ENCODE measurements around the gene DNAJC4.

DNAJC4 gene

DNA sequence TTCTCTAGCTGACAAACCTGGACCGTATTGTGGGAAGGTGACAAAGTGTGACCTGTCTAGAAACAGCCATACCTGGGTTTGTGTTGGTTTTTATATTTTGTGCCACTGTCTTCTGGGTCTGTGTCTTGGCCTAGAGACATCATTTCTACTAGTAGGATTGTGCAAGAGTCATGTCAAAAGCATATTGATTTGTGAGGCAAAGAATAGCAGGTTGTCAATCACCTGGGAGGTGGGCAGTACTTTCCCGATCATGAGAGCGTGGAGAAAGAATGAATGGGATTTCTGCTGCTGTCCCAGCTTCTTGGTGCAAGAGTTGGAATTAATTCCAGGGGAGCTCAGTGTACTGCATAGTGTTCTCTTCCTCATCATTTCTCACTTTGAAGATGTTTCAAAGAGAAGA, 28.8 kb upstream of the DNAJC4 start:
- H3K4me3 ChIP-seq (ENCODE audit: low read length) = no peak overlapping the region
- H3K9ac ChIP-seq (ENCODE audit: low read depth, low read length) = no peak overlapping the region
- H3K4me1 ChIP-seq (ENCODE audit: insufficient read depth, low read length) = no peaks in the 10 kb centered on the region
- no peaks in the 10 kb centered on the region; the same call in 1 of the 2 replicates for H3K9me3 ChIP-seq (ENCODE audit: insufficient read depth, low read depth, low read length)
- peaks cover 94% of the 10 kb centered on the region for H3K36me3 ChIP-seq (ENCODE audit: insufficient read depth, low read depth, low read length)
- H3K27me3 ChIP-seq (ENCODE audit: insufficient read depth, low read length) = no peaks in the 10 kb centered on the region
- H3K27ac ChIP-seq (ENCODE audit: low read length) = no peak overlapping the region

DNA sequence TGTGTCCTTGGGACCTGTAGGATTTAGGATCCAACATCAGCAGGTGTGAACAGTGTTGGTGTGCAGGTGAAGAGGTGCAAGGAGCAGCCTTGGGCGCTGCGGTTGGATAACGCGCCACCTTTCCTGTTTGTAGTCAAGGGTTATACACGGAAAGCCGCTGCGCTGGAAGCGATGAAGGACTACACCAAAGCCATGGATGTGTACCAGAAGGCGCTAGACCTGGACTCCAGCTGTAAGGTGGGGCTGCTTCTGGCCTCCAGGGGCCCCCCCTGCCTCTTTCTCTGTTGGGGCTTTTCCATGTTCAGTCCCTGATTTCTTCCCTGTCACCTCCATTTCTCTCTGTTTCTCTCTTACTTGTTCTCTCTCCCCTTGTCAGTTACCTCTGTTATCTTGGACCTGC, 27.4 kb upstream of the DNAJC4 start:
- H3K36me3 ChIP-seq (ENCODE audit: insufficient read depth, low read depth, low read length) = peaks cover 87% of the 10 kb centered on the region
- H3K9me3 ChIP-seq (ENCODE audit: insufficient read depth, low read depth, low read length) = no peaks in the 10 kb centered on the region
- no peak overlapping the region for H3K4me3 ChIP-seq (ENCODE audit: low read length)
- H3K27me3 ChIP-seq (ENCODE audit: insufficient read depth, low read length) = no peaks in the 10 kb centered on the region
- no peak overlapping the region for H3K27ac ChIP-seq (ENCODE audit: low read length)
- H3K9ac ChIP-seq (ENCODE audit: low read depth, low read length) = no peak overlapping the region
- H3K4me1 ChIP-seq (ENCODE audit: insufficient read depth, low read length) = no peaks in the 10 kb centered on the region

GRCh38 chr11:64203421-64204079, 26.8 kb upstream of the DNAJC4 start:
- Histone ChIP-seq H3K27me3 (ENCODE audit: insufficient read depth, low read length) (no peaks in the 10 kb centered on the region), H3K4me3 (ENCODE audit: low read length) (no peak overlapping the region), H3K9ac (ENCODE audit: low read depth, low read length) (no peak overlapping the region), H3K4me1 (ENCODE audit: insufficient read depth, low read length) (no peaks in the 10 kb centered on the region), H3K9me3 (ENCODE audit: insufficient read depth, low read depth, low read length) (no peaks in the 10 kb centered on the region), H3K36me3 (ENCODE audit: insufficient read depth, low read depth, low read length) (peaks cover 82% of the 10 kb centered on the region), H3K27ac (ENCODE audit: low read length) (no peak overlapping the region)

- no peak overlapping the region for H3K9ac ChIP-seq (ENCODE audit: low read depth, low read length)
- peaks cover 77% of the 10 kb centered on the region for H3K36me3 ChIP-seq (ENCODE audit: insufficient read depth, low read depth, low read length)
- no peaks in the 10 kb centered on the region for H3K27me3 ChIP-seq (ENCODE audit: insufficient read depth, low read length)
- H3K27ac ChIP-seq (ENCODE audit: low read length) = no peak overlapping the region
- no peaks in the 10 kb centered on the region for H3K9me3 ChIP-seq (ENCODE audit: insufficient read depth, low read depth, low read length)
- no peak overlapping the region for H3K4me3 ChIP-seq (ENCODE audit: low read length)
- no peaks in the 10 kb centered on the region for H3K4me1 ChIP-seq (ENCODE audit: insufficient read depth, low read length)
Observed at GRCh38 chr11:64204080-64204440, 26.3 kb upstream of the DNAJC4 start.

- Histone ChIP-seq H3K27ac (ENCODE audit: low read length) (no peak overlapping the region), H3K9ac (ENCODE audit: low read depth, low read length) (no peak overlapping the region), H3K4me3 (ENCODE audit: low read length) (no peak overlapping the region), H3K36me3 (ENCODE audit: insufficient read depth, low read depth, low read length) (peaks cover 77% of the 10 kb centered on the region), H3K9me3 (ENCODE audit: insufficient read depth, low read depth, low read length) (no peaks in the 10 kb centered on the region), H3K4me1 (ENCODE audit: insufficient read depth, low read length) (no peaks in the 10 kb centered on the region), H3K27me3 (ENCODE audit: insufficient read depth, low read length) (no peaks in the 10 kb centered on the region)
Observed at GRCh38 chr11:64204464-64204989, 25.8 kb upstream of the DNAJC4 start.

DNA sequence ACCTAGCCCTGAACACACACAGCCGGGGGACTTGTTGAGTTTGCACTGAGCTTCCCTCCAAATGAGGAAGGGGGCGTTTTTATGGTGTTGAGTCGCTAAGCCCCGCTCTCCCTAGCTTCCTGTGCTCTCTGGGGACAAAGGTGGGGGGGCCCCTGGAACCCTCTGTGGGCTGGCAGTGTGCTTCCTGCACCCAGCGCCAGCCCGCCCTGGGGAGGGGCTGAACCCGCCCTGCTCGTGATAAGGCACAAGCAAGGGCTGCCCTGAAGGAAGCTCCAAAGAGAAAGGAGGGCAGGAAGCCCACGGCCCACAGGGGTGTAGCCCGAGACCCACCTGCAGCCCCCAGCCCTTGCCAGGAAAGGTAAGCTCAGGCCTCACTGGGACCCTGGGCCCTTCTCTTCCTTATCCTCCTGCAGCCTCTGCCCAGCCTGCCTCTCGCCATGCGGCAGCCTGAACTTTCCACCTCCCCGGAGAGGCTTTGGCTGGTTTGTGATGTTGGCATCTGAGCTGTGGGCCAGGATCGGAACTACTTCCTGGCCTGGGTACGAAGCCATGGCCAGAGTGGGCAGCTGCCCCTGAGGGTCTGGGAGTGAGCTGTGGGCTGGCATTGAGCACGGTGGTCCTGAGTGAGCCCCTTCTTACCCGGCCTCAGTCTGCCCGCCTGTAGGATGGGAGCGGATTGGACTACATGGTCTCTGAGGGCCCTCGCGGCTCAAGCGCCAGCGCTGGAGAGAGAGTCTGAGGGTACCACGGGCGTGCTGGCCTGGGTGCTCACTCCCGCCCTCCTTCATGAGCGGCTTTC, 23.7 kb upstream of the DNAJC4 start, which contains the start of gene FERMT3:
Gene FERMT3 (plus strand): TSS at position 265 of the 799 bp plus-strand sequence. CDS start 644 bp downstream, outside the sequence.
- no peaks in the 10 kb centered on the region for H3K27me3 ChIP-seq (ENCODE audit: insufficient read depth, low read length)
- no peaks in the 10 kb centered on the region for H3K9me3 ChIP-seq (ENCODE audit: insufficient read depth, low read depth, low read length)
- no peaks in the 10 kb centered on the region for H3K4me1 ChIP-seq (ENCODE audit: insufficient read depth, low read length)
- no peak within 1 kb of the TSS for H3K27ac ChIP-seq (ENCODE audit: low read length)
- peaks cover 56% of the 10 kb centered on the region for H3K36me3 ChIP-seq (ENCODE audit: insufficient read depth, low read depth, low read length)
- H3K4me3 ChIP-seq (ENCODE audit: low read length) = no peak within 1 kb of the TSS
- no peak within 1 kb of the TSS; the same call in 1 of the 2 replicates for H3K9ac ChIP-seq (ENCODE audit: low read depth, low read length)

- Histone ChIP-seq H3K4me1 (ENCODE audit: insufficient read depth, low read length) (no peaks in the 10 kb centered on the region), H3K36me3 (ENCODE audit: insufficient read depth, low read depth, low read length) (peaks cover 55% of the 10 kb centered on the region), H3K9me3 (ENCODE audit: insufficient read depth, low read depth, low read length) (no peaks in the 10 kb centered on the region), H3K9ac (ENCODE audit: low read depth, low read length) (no peak overlapping the region), H3K27ac (ENCODE audit: low read length) (no peak overlapping the region), H3K27me3 (ENCODE audit: insufficient read depth, low read length) (no peaks in the 10 kb centered on the region), H3K4me3 (ENCODE audit: low read length) (no peak overlapping the region)
Observed at GRCh38 chr11:64207256-64208085, 22.9 kb upstream of the DNAJC4 start.

DNA sequence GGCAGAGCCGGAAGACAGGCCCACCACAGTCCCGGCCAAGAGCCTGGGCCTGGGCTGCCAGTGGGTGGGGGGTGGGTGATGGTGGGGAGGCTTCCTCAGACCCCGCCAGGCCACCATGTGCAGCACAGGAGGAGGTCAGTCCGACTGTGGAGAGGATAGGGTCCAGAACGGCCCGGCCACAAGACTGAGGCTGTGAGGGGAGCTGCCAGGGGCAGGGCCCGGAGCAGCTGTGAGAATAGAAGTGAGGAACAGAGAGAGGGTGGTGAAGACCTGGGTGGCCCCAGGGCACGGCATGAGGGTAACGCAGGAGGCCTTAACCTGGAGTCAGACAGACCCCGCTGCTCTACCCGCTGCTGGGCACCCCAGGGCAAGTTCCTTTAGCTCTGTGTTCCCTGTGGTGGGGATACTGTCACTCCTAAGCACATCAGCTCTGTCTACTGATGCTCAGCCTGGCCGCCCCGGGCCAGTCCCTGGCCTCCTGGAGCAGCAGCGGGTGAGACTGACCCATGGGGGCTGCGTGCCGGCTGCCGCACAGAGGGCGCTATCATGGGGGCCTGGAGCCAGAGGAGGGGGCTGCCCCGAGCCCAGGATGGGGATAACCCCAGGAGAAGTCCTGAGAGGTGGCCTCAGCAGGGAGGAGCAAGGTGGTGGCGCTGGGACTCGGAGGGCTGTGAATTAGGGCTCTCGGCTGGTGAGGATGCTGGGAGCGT, 22.1 kb upstream of the DNAJC4 start:
- Histone ChIP-seq H3K9me3 (ENCODE audit: insufficient read depth, low read depth, low read length) (no peaks in the 10 kb centered on the region), H3K9ac (ENCODE audit: low read depth, low read length) (no peak overlapping the region), H3K27me3 (ENCODE audit: insufficient read depth, low read length) (no peaks in the 10 kb centered on the region), H3K4me1 (ENCODE audit: insufficient read depth, low read length) (no peaks in the 10 kb centered on the region), H3K27ac (ENCODE audit: low read length) (no peak overlapping the region), H3K36me3 (ENCODE audit: insufficient read depth, low read depth, low read length) (peaks cover 48% of the 10 kb centered on the region), H3K4me3 (ENCODE audit: low read length) (no peak overlapping the region)

- no peak overlapping the region for H3K27ac ChIP-seq (ENCODE audit: low read length)
Observed at GRCh38 chr11:64208796-64209562, 21.4 kb upstream of the DNAJC4 start.

DNA sequence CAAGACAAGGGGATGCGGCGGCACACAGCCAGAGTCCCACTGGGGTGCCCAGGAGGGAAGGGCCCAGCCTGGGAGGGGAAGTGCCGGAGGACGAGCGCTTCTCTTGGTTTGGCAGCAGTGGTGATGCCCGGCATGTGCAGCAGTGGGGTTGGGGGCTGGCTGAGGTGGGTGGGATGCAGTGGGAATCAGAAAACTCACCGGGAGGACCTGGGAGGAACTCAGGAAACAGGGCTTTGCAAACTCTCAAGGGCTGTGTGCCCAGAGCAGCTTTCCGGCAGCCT, 20.8 kb upstream of the DNAJC4 start:
- H3K27ac ChIP-seq (ENCODE audit: low read length) = no peak overlapping the region
- peaks cover 35% of the 10 kb centered on the region for H3K36me3 ChIP-seq (ENCODE audit: insufficient read depth, low read depth, low read length)
- no peak overlapping the region for H3K9ac ChIP-seq (ENCODE audit: low read depth, low read length)
- no peaks in the 10 kb centered on the region for H3K4me1 ChIP-seq (ENCODE audit: insufficient read depth, low read length)
- no peaks in the 10 kb centered on the region for H3K9me3 ChIP-seq (ENCODE audit: insufficient read depth, low read depth, low read length)
- no peaks in the 10 kb centered on the region for H3K27me3 ChIP-seq (ENCODE audit: insufficient read depth, low read length)
- H3K4me3 ChIP-seq (ENCODE audit: low read length) = no peak overlapping the region

More at GRCh38 chr11:64208796-64209562, 21.4 kb upstream of the DNAJC4 start:
- H3K27me3 ChIP-seq (ENCODE audit: insufficient read depth, low read length) = no peaks in the 10 kb centered on the region
- no peak overlapping the region for H3K9ac ChIP-seq (ENCODE audit: low read depth, low read length)
- no peak overlapping the region for H3K4me3 ChIP-seq (ENCODE audit: low read length)
- H3K9me3 ChIP-seq (ENCODE audit: insufficient read depth, low read depth, low read length) = no peaks in the 10 kb centered on the region
- peaks cover 40% of the 10 kb centered on the region for H3K36me3 ChIP-seq (ENCODE audit: insufficient read depth, low read depth, low read length)
- no peaks in the 10 kb centered on the region for H3K4me1 ChIP-seq (ENCODE audit: insufficient read depth, low read length)
